Activated CD4-positive, alpha-beta T cell treated with anti-CD3 and anti-CD28 coated beads for 36 hours (primary cell): ENCODE measurements around the gene BUB1. TPM values are rescaled to one million over a fixed set of nuclear protein-coding genes. Genes with fewer than 3 reads are reported as not detected.

Experiments used
- ATAC-seq: fragments of 200-7000 bp; cut with Tn5 transposase; one replicate; pipeline ENCODE4 v1.10.0; 2021; ENCODE audit warnings: mild to moderate bottlenecking, moderate library complexity
- CTCF ChIA-PET: fragments of 350-600 bp; sonication (Branson Sonifier 250); formaldehyde crosslinking; loops from one replicate; lab custom pipeline; 2021; ENCODE audit warnings: antibody characterized with exemption; lab: Charles Lee
- POLR2A ChIA-PET: fragments of 350-600 bp; sonication (Branson Sonifier 250); formaldehyde crosslinking; loops from one replicate; lab custom pipeline; 2021; ENCODE audit warnings: antibody characterized with exemption, inconsistent platforms; lab: Charles Lee
- DNase-seq: peaks from one replicate; pipeline ENCODE4 v3.0.0-alpha.2; 2020
- H3K27ac Mint-ChIP-seq: one replicate; pipeline ENCODE4 v1.8.0; 2021; ENCODE audit warnings: mixed read lengths
- H3K27me3 Mint-ChIP-seq: one replicate; pipeline ENCODE4 v1.8.0; 2021; ENCODE audit warnings: mixed read lengths
- H3K36me3 Mint-ChIP-seq: one replicate; pipeline ENCODE4 v1.8.0; 2021; ENCODE audit warnings: low read depth, mixed read lengths
- H3K4me1 Mint-ChIP-seq: one replicate; pipeline ENCODE4 v1.8.0; 2021; ENCODE audit warnings: mixed read lengths
- H3K4me3 Mint-ChIP-seq: one replicate; pipeline ENCODE4 v1.8.0; 2021; ENCODE audit warnings: mild to moderate bottlenecking, moderate library complexity, mixed read lengths
- H3K9me3 Mint-ChIP-seq: one replicate; pipeline ENCODE4 v1.8.0; 2021; ENCODE audit warnings: low read depth, mixed read lengths
- intact Hi-C, 2 experiments: fragments of 100-400 bp; cut with DNase I in 1 of 2; cut with micrococcal nuclease in 1 of 2; formaldehyde crosslinking; loops; one replicate each; pipeline versions ENCODE4 v1.14.2 to v1.15.1; 2022 to 2024; cut with DNase I, micrococcal nuclease
- total RNA-seq, 2 experiments: library from RNA; stranded (reverse); gene quantifications; one replicate each; pipeline ENCODE4 v1.2.3, GENCODE V29; 2021

Gene BUB1
- 100 to 1,000 TPM in 1 of 2 experiments, 10 to 100 TPM in 1; 93.5 to 115 TPM for total RNA-seq

DNA sequence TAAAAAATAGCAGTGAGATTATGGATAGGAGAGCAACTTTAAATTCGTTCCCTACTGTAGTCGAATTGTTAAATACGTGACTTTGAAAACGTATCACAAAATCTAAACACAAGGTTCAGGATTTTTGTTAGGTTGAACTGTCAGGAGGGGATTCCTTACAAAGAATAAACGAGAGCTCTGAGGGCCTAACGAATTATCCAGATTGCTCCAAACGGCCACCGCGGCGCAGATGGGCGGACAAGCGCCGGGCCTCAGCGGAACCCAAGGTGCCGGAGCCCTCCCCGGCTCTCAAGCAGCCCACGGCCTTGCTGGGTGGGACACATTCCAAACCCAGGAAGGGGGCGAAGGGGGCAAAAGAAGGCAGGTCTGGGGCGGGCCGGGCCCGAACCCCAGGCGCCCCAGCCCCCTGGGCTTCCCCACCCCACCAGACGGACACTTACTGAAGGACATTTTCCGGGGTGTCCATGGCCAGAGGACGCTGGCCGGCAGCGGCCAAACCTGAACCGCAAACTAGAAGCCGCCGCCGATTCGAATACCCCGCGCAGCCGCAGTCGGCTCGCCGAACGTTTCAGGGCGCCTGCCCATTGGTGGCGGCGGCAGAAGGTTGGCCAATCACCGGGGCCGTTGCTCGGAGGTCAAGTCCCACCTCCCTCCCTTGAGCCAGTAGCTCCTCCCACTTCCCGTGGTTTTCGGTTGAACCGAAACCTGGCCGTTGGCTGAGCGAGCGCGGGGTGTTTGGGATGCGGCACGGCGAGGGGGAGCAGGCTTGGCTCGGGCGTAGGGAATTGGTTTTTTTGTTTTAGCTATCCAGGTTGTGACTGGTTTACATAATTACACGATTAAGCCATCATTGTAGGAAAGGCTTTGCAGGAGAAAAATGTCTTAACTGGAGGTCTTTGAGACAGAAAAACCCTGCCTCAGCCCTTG lies at the start of gene BUB1:
Gene BUB1 (minus strand): TSS at position 534 of the 927 bp plus-strand sequence. CDS start 68 bp downstream, at position 466.
- Mint-ChIP-seq H3K27me3 (peaks cover 4% of the 10 kb centered on the region), H3K4me1 (peaks cover 30% of the 10 kb centered on the region), H3K9me3 (no peaks in the 10 kb centered on the region), H3K36me3 (peaks cover 28% of the 10 kb centered on the region), H3K4me3 (peak within 1 kb of the TSS; percentile 96), H3K27ac (peak within 1 kb of the TSS; percentile 97)
- ChIA-PET CTCF (interaction anchor here (0.6 to 1.8 kb wide), 4 partner anchors 9 to 159 kb away, joined by 3 to 5 read pairs (median 4); no protein-coding TSS in a partner anchor), POLR2A (interaction anchor here (0.6 to 0.9 kb wide), 3 partner anchors 169 to 1776 kb away, joined by 4 to 7 read pairs (median 5); no protein-coding TSS in a partner anchor)
- intact Hi-C loops = loop anchor here (1.0 to 10.0 kb wide), 6 partner anchors 35 to 473 kb away; partner anchors contain the start of genes BCL2L11 (in 1 of the 2) and NPHP1 (in 1 of the 2)
- peak; percentile 98 for DNase-seq
- peak; percentile 99 for ATAC-seq

DNA sequence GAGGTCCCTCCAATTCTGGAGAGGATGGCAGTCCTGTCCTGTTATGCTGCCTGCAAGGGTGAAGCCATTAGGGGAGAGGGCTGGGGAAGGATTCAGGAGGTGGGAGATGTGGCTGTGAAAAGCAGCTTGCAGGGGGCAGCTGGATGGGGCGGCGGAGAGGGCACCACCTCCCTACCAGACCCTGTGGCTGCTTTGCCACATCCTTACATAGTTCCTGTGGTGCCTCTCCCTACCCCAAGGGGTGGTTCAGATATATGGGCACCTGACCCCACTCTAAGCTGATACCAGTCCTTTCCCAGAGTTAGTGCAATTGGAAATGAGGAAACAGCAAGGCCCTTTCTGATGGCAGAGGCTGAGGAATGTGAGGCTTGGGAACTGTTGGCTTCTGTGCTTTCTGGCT lies 48.4 kb upstream of the BUB1 start:
- ATAC-seq = no peak
- ChIA-PET CTCF (no interaction called here), POLR2A (no interaction called here)
- intact Hi-C loops = no loop called here
- Mint-ChIP-seq H3K36me3 (no peaks in the 10 kb centered on the region), H3K27ac (no peak overlapping the region), H3K27me3 (peaks cover 25% of the 10 kb centered on the region), H3K9me3 (no peaks in the 10 kb centered on the region), H3K4me1 (no peaks in the 10 kb centered on the region), H3K4me3 (no peak overlapping the region)
- no peak for DNase-seq

DNA sequence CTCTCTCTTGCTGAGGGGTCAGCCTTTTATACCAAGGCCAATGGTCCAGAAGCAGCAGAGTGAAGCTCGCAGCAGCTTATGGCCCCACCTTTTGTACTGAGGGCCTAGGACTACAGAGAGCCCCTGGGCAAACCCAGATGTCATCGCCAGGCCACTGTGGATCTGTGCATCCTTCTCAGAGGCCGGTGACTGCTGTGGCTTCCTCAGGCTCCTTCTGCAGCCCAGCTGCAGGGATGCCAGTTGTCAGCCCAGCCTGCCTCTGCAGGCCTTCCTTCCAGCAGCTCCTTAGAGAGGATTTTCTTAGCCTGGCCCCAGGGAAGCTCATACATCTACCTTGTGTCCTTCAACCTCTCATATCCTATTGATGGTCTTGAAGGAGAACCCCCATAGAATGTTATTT lies 48.0 kb upstream of the BUB1 start:
- POLR2A ChIA-PET = no interaction called here
- Mint-ChIP-seq H3K27ac (no peak overlapping the region), H3K36me3 (no peaks in the 10 kb centered on the region), H3K4me3 (no peak overlapping the region), H3K27me3 (peaks cover 22% of the 10 kb centered on the region), H3K4me1 (no peaks in the 10 kb centered on the region), H3K9me3 (no peaks in the 10 kb centered on the region)
- no peak for ATAC-seq
- DNase-seq = no peak
- intact Hi-C loops = no loop called here
- CTCF ChIA-PET = no interaction called here

DNA sequence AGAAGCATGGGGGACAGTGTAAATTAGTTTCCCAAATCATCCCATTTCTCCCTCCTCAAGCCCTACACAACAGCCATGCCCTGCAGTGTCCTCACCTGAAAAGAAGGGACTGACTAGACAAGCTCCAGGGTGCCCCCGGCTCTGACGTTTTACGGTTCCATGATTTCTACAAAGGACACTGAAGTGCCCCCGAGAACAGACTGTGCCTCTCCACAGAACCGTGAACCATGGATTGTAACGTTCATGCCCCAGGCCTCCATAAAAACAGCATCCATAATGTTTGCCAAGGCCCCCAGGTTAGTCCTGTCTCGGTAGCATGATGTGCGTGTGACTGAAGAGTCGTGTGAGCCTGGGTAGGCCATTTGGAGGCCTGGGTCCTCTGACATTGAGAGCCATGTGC lies 47.5 kb upstream of the BUB1 start:
- no peak overlapping the region for H3K4me3 Mint-ChIP-seq

DNA sequence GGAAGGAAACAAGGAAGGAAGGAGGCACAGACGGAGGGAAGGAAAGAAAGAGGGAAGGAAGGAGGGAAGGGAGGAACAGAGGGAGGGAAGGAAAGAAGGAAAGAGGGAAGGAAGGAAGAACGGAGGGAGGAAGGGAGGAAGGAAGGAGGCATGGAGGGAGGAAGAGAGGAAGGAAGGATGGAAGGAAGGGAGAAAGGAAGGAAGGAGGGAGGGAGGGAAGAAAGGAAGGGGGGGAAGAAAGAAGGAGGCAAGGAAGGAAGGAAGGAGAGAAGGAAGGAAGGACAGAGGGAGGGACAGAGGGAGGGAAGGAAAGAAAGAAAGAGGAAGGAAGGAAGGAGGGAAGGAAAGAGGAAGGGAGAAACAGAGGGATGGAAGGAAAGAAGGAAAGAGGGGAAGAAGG lies 47.0 kb upstream of the BUB1 start:
- intact Hi-C loops = no loop called here
- peaks cover 22% of the 10 kb centered on the region for H3K27me3 Mint-ChIP-seq
- no peak overlapping the region for H3K4me3 Mint-ChIP-seq
- ATAC-seq (no peak), DNase-seq (no peak)
- no peaks in the 10 kb centered on the region for H3K4me1 Mint-ChIP-seq
- CTCF ChIA-PET = no interaction called here
- H3K9me3 Mint-ChIP-seq = no peaks in the 10 kb centered on the region
- H3K27ac Mint-ChIP-seq = no peak overlapping the region
- H3K36me3 Mint-ChIP-seq = no peaks in the 10 kb centered on the region
- POLR2A ChIA-PET = no interaction called here

More for the DNA sequence above, 47.5 kb upstream of the BUB1 start:
- ChIA-PET POLR2A (no interaction called here), CTCF (no interaction called here)
- Mint-ChIP-seq H3K4me1 (no peaks in the 10 kb centered on the region), H3K27me3 (peaks cover 19% of the 10 kb centered on the region), H3K9me3 (no peaks in the 10 kb centered on the region), H3K27ac (no peak overlapping the region), H3K36me3 (no peaks in the 10 kb centered on the region)
- DNase-seq = no peak
- no peak for ATAC-seq
- intact Hi-C loops = no loop called here

DNA sequence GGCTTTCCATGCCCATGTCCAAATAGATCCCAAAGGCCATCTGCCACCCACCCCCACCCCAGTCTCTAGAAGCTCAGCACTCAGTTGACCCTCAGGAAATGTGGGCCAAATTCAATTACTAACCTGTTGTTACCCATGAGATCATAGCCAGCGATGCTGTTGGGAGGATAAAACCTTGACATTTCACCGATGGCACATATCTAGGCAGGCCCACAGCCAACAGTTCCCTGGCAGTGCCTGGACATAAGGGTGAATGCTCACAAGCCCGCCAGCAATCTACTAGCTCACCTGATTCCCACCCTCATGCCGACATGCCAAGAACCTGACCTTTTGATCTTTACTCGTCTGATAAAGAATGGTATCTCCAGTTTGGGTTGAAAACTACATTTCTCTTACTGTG lies 42.7 kb upstream of the BUB1 start:
- DNase-seq (no peak), ATAC-seq (no peak)
- Mint-ChIP-seq H3K36me3 (no peaks in the 10 kb centered on the region), H3K4me1 (no peaks in the 10 kb centered on the region), H3K27me3 (peaks cover 33% of the 10 kb centered on the region), H3K9me3 (no peaks in the 10 kb centered on the region), H3K27ac (no peak overlapping the region), H3K4me3 (no peak overlapping the region)
- CTCF ChIA-PET = no interaction called here
- POLR2A ChIA-PET = no interaction called here
- intact Hi-C loops = no loop called here

DNA sequence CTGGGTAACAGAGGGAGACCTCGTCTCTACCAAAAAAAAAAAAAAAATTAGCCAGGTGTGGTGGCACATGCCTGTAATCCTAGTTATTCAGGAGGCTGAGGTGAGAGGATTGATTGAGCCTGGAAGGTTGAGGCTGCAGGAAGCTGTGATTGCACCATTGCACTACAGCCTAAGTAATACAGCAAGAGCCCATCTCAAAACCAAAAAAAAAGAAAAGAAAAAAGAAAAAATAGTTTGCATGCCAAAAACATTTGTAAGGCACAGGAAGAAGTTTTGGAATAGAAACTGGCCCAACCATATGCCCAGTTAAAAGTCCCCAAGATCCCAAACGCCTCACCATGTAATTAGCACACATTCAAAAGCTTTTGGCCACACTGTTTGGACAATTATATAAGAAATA lies 41.1 kb upstream of the BUB1 start:
- POLR2A ChIA-PET = no interaction called here
- DNase-seq = no peak
- Mint-ChIP-seq H3K4me1 (no peaks in the 10 kb centered on the region), H3K27ac (no peak overlapping the region), H3K27me3 (peaks cover 39% of the 10 kb centered on the region), H3K4me3 (no peak overlapping the region), H3K36me3 (no peaks in the 10 kb centered on the region), H3K9me3 (no peaks in the 10 kb centered on the region)
- CTCF ChIA-PET = no interaction called here
- ATAC-seq = no peak
- intact Hi-C loops = no loop called here

DNA sequence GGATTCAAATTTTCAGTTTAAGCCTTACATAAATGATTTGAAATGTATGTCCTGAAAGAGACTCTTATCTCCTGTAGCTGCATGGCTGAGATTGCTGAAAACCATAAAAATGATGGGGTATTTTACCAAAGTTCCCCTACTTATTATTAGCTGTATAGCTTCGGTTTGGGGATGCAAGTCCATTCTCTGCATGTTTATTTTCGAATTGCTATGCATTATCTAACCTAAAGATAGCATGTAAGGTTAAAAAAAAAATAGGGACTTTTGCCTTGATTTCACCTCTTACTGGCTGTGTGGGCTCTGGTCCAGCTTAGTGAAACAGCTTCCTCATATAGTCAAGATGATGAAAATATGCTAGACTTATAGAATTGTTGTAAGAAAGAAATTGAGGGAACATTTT lies 40.5 kb upstream of the BUB1 start:
- Mint-ChIP-seq H3K4me3 (no peak overlapping the region), H3K9me3 (no peaks in the 10 kb centered on the region), H3K4me1 (no peaks in the 10 kb centered on the region), H3K27ac (no peak overlapping the region), H3K36me3 (no peaks in the 10 kb centered on the region), H3K27me3 (peaks cover 36% of the 10 kb centered on the region)
- ChIA-PET POLR2A (no interaction called here), CTCF (no interaction called here)
- ATAC-seq = no peak
- no peak for DNase-seq
- intact Hi-C loops = no loop called here

DNA sequence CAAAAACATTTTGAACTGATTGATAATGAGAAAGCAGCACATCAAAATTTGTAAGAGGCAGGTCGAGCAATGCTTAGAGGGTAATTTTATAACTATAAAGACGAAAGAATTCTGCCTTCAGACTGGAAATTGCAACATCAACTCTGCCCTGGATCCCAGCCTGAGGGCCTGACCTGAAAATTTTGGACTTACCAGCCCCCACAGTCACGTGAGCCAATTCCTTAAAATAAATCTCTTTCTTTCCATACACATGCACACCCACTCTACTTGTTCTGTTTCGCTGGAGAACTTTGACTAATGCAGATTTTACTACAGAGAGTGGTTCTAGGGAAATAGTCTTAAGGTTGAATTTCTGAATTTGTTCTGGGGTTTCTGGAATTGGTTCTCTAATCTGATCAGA lies 39.9 kb upstream of the BUB1 start:
- no peak for DNase-seq
- intact Hi-C loops = no loop called here
- POLR2A ChIA-PET = no interaction called here
- no peak overlapping the region for H3K27ac Mint-ChIP-seq
- no peaks in the 10 kb centered on the region for H3K36me3 Mint-ChIP-seq
- no peak for ATAC-seq
- CTCF ChIA-PET = no interaction called here
- peaks cover 34% of the 10 kb centered on the region for H3K27me3 Mint-ChIP-seq
- no peaks in the 10 kb centered on the region for H3K9me3 Mint-ChIP-seq
- no peak overlapping the region for H3K4me3 Mint-ChIP-seq
- no peaks in the 10 kb centered on the region for H3K4me1 Mint-ChIP-seq

DNA sequence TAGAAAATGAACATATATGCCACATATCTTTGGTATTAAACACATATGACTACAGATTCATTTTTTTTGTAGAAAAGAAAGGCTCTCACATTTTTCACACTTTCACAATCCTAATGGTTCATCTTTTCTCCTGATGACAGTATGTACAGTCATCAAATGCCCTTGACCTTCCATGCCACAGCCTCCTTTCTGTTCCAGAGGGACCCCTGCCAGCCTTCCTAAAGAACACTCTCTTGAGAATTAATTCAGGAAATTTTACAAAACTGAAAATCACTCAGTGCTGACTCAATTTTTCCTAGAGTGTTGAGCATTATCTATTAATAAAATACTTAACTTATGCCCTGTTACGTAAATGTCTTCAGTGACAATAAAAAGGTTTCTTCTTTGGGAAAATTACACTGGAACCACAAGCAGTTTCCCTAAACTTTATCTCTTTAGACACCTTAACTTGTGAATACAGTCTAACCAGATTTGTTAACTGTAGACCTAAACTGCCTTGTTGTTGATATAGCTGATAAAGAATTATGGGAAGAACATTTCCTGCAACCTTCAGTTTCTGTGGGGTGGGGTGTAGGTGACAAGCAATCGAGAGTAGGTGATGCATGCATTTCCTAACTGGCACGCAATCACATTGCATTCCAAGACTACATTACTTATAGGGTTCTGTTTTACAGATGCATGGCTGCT lies 39.2 kb upstream of the BUB1 start:
- no peaks in the 10 kb centered on the region for H3K36me3 Mint-ChIP-seq
- ChIA-PET CTCF (no interaction called here), POLR2A (no interaction called here)
- H3K4me1 Mint-ChIP-seq = no peaks in the 10 kb centered on the region
- no peak overlapping the region for H3K4me3 Mint-ChIP-seq
- intact Hi-C loops = no loop called here
- peaks cover 37% of the 10 kb centered on the region for H3K27me3 Mint-ChIP-seq
- DNase-seq = no peak
- no peaks in the 10 kb centered on the region for H3K9me3 Mint-ChIP-seq
- ATAC-seq = no peak
- H3K27ac Mint-ChIP-seq = no peak overlapping the region

DNA sequence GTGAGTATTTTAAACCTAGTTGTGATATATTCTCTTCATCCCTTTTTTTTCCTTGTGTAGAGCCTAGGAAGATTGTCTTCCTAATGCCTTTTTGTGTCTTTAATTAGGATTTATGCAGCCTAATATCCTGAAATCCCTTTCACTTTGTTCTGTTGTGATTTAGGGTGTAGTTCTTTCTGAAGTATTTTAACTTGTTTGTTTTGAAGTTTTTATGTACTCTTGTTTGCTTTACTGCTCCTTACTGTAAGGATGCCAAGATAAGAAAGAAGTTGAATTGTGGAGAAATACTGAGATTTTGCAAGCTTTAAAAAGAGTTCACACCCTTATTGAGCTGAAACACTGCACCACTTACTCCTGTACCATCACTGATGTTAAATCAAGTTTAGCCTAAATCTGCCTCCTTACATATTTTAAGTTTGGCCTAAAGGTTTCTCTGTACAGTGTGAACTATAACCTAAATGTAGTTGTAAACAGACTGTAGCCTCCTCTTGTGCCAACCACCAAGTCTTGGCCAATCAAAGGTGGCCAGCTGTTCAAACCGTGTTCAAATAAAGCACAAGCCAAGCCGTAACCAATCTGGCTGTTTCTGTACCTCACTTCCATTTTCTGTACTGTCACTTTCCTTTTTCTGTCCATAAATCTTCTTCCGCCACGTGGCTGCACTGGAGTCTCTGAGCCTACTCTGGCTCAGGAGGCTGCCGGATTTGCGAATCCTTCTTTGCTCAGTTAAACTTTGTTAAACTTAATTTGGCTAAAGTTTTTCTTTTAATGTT lies 36.8 kb upstream of the BUB1 start:
- CTCF ChIA-PET = interaction anchor here (0.6 to 0.7 kb wide), 2 partner anchors 252 to 322 kb away, joined by 3 read pairs; no protein-coding TSS in a partner anchor
- no peak overlapping the region for H3K27ac Mint-ChIP-seq

More for the DNA sequence above, 36.8 kb upstream of the BUB1 start:
- no peaks in the 10 kb centered on the region for H3K4me1 Mint-ChIP-seq
- no peaks in the 10 kb centered on the region for H3K9me3 Mint-ChIP-seq
- ATAC-seq (no peak), DNase-seq (no peak)
- intact Hi-C loops = loop anchor here in 1 of 2 experiments (5.0 kb wide), 2 partner anchors 33 to 37 kb away; partner anchors contain the start of gene BUB1
- H3K4me3 Mint-ChIP-seq = no peak overlapping the region
- peaks cover 38% of the 10 kb centered on the region for H3K27me3 Mint-ChIP-seq
- POLR2A ChIA-PET = no interaction called here
- no peaks in the 10 kb centered on the region for H3K36me3 Mint-ChIP-seq
